HEK293 (cell line): ENCODE data around the gene ICAM5.

Experiments
- CTCF ChIA-PET: fragments of 350-600 bp; formaldehyde crosslinking; extraction: SDS; loops from one replicate; lab custom pipeline; 2021; ENCODE audit warnings: antibody characterized with exemption; lab: Yijun Ruan, JAX
- POLR2A ChIA-PET: fragments of 300-600 bp; formaldehyde crosslinking; extraction: SDS; loops from one replicate; lab custom pipeline; 2020; ENCODE audit warnings: antibody characterized with exemption, inconsistent platforms; lab: Yijun Ruan, JAX
- H3K27ac ChIP-seq: fragments of 200-500 bp; sonication (Bioruptor generic); 2 replicates; pipeline ENCODE4 v1.5.1; 2014; ENCODE audit warnings: low read depth, low read length, control low read depth, inconsistent platforms; ENCODE audit errors: extremely low read depth
- H3K36me3 ChIP-seq, 2 experiments: fragments of 200-500 bp in 1 of 2; sonication (Bioruptor generic) in 1 of 2; 1 replicate in 1 of 2; 2 replicates in 1 of 2; pipeline ENCODE4 v1.5.1; 2014 to 2017; ENCODE audit warnings: inconsistent platforms in 2 of 2, low read length in 2 of 2; ENCODE audit not compliant: control insufficient read depth in 2 of 2, insufficient read depth in 1 of 2
- H3K4me1 ChIP-seq: fragments of 200-500 bp; sonication (Bioruptor generic); 2 replicates; pipeline ENCODE4 v1.5.1; 2014; ENCODE audit warnings: mild to moderate bottlenecking, low read length, inconsistent platforms; ENCODE audit not compliant: control insufficient read depth, insufficient read depth
- H3K4me3 ChIP-seq: 2 replicates; pipeline ENCODE4 v1.5.1; 2011; ENCODE audit warnings: low read depth, mild to moderate bottlenecking, control low read depth, low read length, moderate library complexity
- H3K9me3 ChIP-seq: fragments of 200-500 bp; sonication (Bioruptor generic); 2 replicates; pipeline ENCODE4 v1.5.1; 2014; ENCODE audit warnings: low read depth, low read length, inconsistent platforms; ENCODE audit not compliant: control insufficient read depth, insufficient read depth
- ATF2 ChIP-seq: fragments of 450-650 bp; formaldehyde crosslinking; IDR thresholded peaks from 2 replicates; pipeline ENCODE4 v1.5.1; 2016; ENCODE audit warnings: missing biosample characterization, missing genetic modification characterization, low read depth
- INSM2 ChIP-seq: fragments of 450-650 bp; formaldehyde crosslinking; IDR thresholded peaks from 2 replicates; pipeline ENCODE4 v1.5.1; 2016; ENCODE audit warnings: missing biosample characterization, missing genetic modification characterization
- KLF8 ChIP-seq: fragments of 450-650 bp; formaldehyde crosslinking; IDR thresholded peaks from 2 replicates; pipeline ENCODE4 v1.5.1; 2016; ENCODE audit warnings: missing biosample characterization, missing genetic modification characterization
- SETDB1 ChIP-seq: IDR thresholded peaks from one replicate; pipeline ENCODE4 v1.6.1; 2017; ENCODE audit warnings: mild to moderate bottlenecking, low read length, moderate library complexity, mixed read lengths; ENCODE audit not compliant: insufficient read length
- ZBTB20 ChIP-seq: fragments of 450-650 bp; formaldehyde crosslinking; IDR thresholded peaks from 2 replicates; pipeline ENCODE4 v1.5.1; 2016; ENCODE audit warnings: missing biosample characterization, missing genetic modification characterization
- ZNF112 ChIP-seq: fragments of 450-650 bp; formaldehyde crosslinking; IDR thresholded peaks from 2 replicates; pipeline ENCODE4 v1.5.0; 2017; ENCODE audit warnings: missing biosample characterization, missing genetic modification characterization
- ZNF174 ChIP-seq: fragments of 450-650 bp; formaldehyde crosslinking; IDR thresholded peaks from 2 replicates; pipeline ENCODE4 v1.5.0; 2017; ENCODE audit warnings: missing biosample characterization, mild to moderate bottlenecking, missing genetic modification characterization
- ZNF248 ChIP-seq: fragments of 450-650 bp; formaldehyde crosslinking; IDR thresholded peaks from 2 replicates; pipeline ENCODE4 v1.5.1; 2017; ENCODE audit warnings: missing biosample characterization, missing genetic modification characterization
- ZNF37A ChIP-seq: fragments of 450-650 bp; IDR thresholded peaks from 2 replicates; pipeline ENCODE4 v1.5.1; 2018; ENCODE audit warnings: missing biosample characterization, missing genetic modification characterization
- ZNF391 ChIP-seq: fragments of 450-650 bp; formaldehyde crosslinking; IDR thresholded peaks from 2 replicates; pipeline ENCODE4 v1.5.1; 2016; ENCODE audit warnings: low read depth, missing biosample characterization, missing genetic modification characterization, borderline replicate concordance
- ZNF529 ChIP-seq: fragments of 450-650 bp; formaldehyde crosslinking; IDR thresholded peaks from 2 replicates; pipeline ENCODE4 v1.5.1; 2017; ENCODE audit warnings: missing genetic modification characterization, missing biosample characterization; ENCODE audit not compliant: insufficient replicate concordance
- ZNF544 ChIP-seq: fragments of 450-650 bp; formaldehyde crosslinking; IDR thresholded peaks from 2 replicates; pipeline ENCODE4 v1.5.0; 2017; ENCODE audit warnings: missing biosample characterization, missing genetic modification characterization
- ZNF555 ChIP-seq: fragments of 450-650 bp; formaldehyde crosslinking; conservative IDR thresholded peaks from 2 replicates; pipeline ENCODE4 v1.5.1; 2017; ENCODE audit warnings: missing biosample characterization, mild to moderate bottlenecking, missing genetic modification characterization, inconsistent platforms
- ZNF600 ChIP-seq: fragments of 450-650 bp; formaldehyde crosslinking; IDR thresholded peaks from 2 replicates; pipeline ENCODE4 v1.5.1; 2016; ENCODE audit warnings: missing biosample characterization, missing genetic modification characterization
- ZNF610 ChIP-seq: fragments of 450-650 bp; formaldehyde crosslinking; IDR thresholded peaks from 2 replicates; pipeline ENCODE4 v1.5.1; 2016; ENCODE audit warnings: missing biosample characterization, missing genetic modification characterization, borderline replicate concordance
- ZNF768 ChIP-seq: fragments of 450-650 bp; formaldehyde crosslinking; IDR thresholded peaks from 2 replicates; pipeline ENCODE4 v1.5.1; 2018; ENCODE audit warnings: missing biosample characterization, mild to moderate bottlenecking, missing genetic modification characterization
- ZNF777 ChIP-seq: fragments of 450-650 bp; formaldehyde crosslinking; IDR thresholded peaks from 2 replicates; pipeline ENCODE4 v1.5.1; 2017; ENCODE audit warnings: missing biosample characterization, missing genetic modification characterization, borderline replicate concordance
- ZNF791 ChIP-seq: fragments of 450-650 bp; formaldehyde crosslinking; IDR thresholded peaks from 2 replicates; pipeline ENCODE4 v1.5.1; 2016; ENCODE audit warnings: missing biosample characterization, missing genetic modification characterization
- ZNF837 ChIP-seq: fragments of 450-650 bp; formaldehyde crosslinking; IDR thresholded peaks from 2 replicates; pipeline ENCODE4 v1.5.1; 2016; ENCODE audit warnings: missing biosample characterization, missing genetic modification characterization
- ZSCAN16 ChIP-seq: fragments of 450-650 bp; formaldehyde crosslinking; IDR thresholded peaks from 2 replicates; pipeline ENCODE4 v1.5.1; 2016; ENCODE audit warnings: missing biosample characterization, missing genetic modification characterization
- TF ChIP-seq, protein P1 (sequence below): fragments of 450-650 bp; formaldehyde crosslinking; IDR thresholded peaks from 2 replicates; pipeline ENCODE4 v1.5.1; 2016; ENCODE audit warnings: missing biosample characterization, missing genetic modification characterization

Gene ICAM5

GRCh38 chr19:10294368-10294697, 4.6 kb downstream of the ICAM5 start:
- Histone ChIP-seq H3K9me3 (no peaks in the 10 kb centered on the region), H3K4me3 (no peak overlapping the region), H3K27ac (no peak overlapping the region), H3K4me1 (peaks cover 4% of the 10 kb centered on the region; the same call in 1 of the 2 replicates), H3K36me3 (peaks cover 0 to 5% of the 10 kb centered on the region in 2 experiments; a peak in 1 of 3 replicates)
- ChIA-PET POLR2A (no interaction called here), CTCF (no interaction called here)
- no peak for TF ChIP-seq ZNF248 (tag by site-specific recombination)
- TF ChIP-seq ZSCAN16 (tag by site-specific recombination): no peak
- no peak for TF ChIP-seq ATF2 (tag by site-specific recombination)
- no peak for TF ChIP-seq ZNF610 (tag by site-specific recombination)
- no peak for TF ChIP-seq ZNF837 (tag by site-specific recombination)
- no peak for TF ChIP-seq ZNF112 (tag by site-specific recombination)
- no peak for TF ChIP-seq ZNF174 (tag by site-specific recombination)
- TF ChIP-seq INSM2 (tag by site-specific recombination): no peak
- TF ChIP-seq ZBTB20: no peak
- TF ChIP-seq, protein P1, sequence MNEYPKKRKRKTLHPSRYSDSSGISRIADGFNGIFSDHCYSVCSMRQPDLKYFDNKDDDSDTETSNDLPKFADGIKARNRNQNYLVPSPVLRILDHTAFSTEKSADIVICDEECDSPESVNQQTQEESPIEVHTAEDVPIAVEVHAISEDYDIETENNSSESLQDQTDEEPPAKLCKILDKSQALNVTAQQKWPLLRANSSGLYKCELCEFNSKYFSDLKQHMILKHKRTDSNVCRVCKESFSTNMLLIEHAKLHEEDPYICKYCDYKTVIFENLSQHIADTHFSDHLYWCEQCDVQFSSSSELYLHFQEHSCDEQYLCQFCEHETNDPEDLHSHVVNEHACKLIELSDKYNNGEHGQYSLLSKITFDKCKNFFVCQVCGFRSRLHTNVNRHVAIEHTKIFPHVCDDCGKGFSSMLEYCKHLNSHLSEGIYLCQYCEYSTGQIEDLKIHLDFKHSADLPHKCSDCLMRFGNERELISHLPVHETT (tag by site-specific recombination): no peak
- TF ChIP-seq ZNF791 (tag by site-specific recombination): no peak
- TF ChIP-seq ZNF777: no peak
- TF ChIP-seq ZNF391 (tag by site-specific recombination): no peak
- TF ChIP-seq ZNF544 (tag by site-specific recombination): no peak
- no peak for TF ChIP-seq ZNF529 (tag by site-specific recombination)
- TF ChIP-seq ZNF555 (tag by site-specific recombination): no peak
- TF ChIP-seq ZNF37A (tag by site-specific recombination): no peak
- no peak for TF ChIP-seq ZNF768 (tag by site-specific recombination)
- TF ChIP-seq SETDB1: no peak

DNA sequence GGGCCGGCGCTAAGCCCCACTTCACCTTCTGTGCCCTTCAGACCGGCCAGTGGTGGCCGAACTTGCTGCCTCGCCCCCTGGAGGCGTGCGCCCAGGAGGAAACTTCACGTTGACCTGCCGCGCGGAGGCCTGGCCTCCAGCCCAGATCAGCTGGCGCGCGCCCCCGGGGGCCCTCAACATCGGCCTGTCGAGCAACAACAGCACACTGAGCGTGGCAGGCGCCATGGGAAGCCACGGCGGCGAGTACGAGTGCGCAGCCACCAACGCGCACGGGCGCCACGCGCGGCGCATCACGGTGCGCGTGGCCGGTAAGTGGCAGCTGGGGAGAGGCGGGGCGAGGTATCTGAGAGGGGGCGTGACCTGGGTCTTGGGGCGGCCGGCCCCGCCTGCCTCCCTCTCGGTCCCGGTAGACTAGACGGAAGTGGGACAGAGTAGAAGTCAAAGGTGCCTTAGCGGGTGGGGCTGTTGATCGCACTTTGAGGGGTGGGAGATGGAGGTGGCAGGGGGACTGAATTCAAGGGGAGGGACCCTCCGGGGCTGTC, 5.6 kb downstream of the ICAM5 start:
- POLR2A ChIA-PET: no interaction called here
- H3K4me3 ChIP-seq: no peak overlapping the region
- H3K27ac ChIP-seq: no peak overlapping the region
- H3K4me1 ChIP-seq: peaks cover 4% of the 10 kb centered on the region; the same call in 1 of the 2 replicates
- no peaks in the 10 kb centered on the region for H3K9me3 ChIP-seq
- peaks cover 0 to 5% of the 10 kb centered on the region in 2 experiments; a peak in 1 of 3 replicates for H3K36me3 ChIP-seq
- CTCF ChIA-PET: interaction anchor here (0.6 to 0.7 kb wide), 3 partner anchors 35 to 791 kb away, joined by 3 to 6 read pairs (median 4); partner anchors contain the start of gene RAVER1
- TF ChIP-seq KLF8 (tag by site-specific recombination): 0 out of 2 replicates have a peak, but pooled peaks have one; percentile 20
- TF ChIP-seq ZNF600 (tag by site-specific recombination): no peak
